Ramos (cell line): Measurements from ENCODE around the gene CNIH3.

Experiments used
- in situ Hi-C: fragments of 300-500 bp; cut with MboI; formaldehyde crosslinking; loops from one replicate; pipeline ENCODE4 v1.14.3; 2022; ENCODE audit warnings: low sequenced_read_pairs; ENCODE audit not compliant: unreplicated experiment

Gene CNIH3

DNA sequence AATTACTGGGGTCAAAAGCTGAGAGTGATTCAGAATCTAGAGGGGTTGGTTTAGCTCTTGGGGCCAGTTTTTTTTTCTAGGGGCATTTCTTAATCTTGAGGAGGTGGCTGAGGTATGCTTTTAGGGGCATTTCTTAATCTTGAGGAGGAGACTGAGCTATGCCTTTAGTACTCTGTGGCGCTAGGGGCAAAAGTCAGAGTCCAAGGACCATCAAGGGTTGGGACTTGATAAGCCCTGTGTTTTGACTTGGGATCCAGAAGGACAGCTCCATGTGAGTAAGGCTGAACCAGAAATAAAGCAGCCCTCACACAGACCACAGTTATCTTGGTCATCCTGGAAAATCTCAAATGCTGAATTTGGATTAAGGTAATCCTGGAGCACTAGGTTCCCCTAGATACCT, 3.9 kb upstream of the CNIH3 start:
- in situ Hi-C loops, result no loop called here

DNA sequence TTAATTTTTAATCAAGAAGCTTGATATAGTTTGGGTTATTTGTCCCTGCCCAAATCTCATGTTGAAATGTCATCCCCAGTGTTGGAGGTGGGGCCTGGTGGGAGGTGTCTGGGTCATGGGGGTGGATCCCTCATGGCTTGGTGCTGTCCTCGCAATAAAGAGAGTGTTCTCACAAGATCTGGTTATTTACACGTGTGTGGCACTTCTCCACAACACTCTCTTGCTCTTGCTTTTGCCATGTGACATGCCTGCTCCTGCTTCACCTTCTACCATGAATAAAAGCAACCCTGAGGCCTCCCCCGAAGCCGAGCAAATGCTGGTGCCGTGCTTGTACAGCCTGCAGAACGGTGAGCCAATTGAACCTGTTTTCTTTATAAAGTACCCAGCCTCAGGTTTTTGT, 2.6 kb upstream of the CNIH3 start:
- in situ Hi-C loops, result no loop called here

DNA sequence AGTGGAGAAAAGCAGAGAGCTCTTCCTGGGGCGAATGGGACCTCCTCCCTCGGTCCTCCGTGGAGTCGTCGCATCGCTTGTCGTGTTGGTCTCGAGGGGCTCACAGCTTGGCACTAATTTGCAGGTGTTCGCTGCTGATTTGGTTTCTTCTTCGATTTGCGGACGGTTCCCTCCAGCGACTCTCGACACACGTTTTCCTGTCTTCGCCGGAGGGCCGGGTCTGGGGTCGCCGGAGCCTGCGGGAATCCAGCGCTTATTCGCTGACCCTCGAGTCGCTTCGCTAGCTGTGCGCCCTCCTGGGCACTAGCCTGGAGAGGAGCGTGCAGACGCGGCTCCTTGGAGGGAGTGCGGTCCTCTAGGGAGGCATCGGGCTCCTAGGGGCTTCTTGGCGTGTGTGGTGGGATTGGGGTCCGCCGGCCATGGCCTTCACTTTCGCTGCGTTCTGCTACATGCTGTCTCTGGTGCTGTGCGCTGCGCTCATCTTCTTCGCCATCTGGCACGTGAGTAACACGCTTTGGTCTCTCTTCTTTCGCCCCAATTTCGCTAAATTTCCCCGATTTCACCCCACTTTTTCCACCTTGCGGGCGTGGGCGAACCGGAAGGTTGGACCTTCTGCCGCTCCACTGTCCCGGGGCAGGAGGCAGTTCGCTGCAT, 766 bp downstream of the CNIH3 start:
- in situ Hi-C loops, result no loop called here

DNA sequence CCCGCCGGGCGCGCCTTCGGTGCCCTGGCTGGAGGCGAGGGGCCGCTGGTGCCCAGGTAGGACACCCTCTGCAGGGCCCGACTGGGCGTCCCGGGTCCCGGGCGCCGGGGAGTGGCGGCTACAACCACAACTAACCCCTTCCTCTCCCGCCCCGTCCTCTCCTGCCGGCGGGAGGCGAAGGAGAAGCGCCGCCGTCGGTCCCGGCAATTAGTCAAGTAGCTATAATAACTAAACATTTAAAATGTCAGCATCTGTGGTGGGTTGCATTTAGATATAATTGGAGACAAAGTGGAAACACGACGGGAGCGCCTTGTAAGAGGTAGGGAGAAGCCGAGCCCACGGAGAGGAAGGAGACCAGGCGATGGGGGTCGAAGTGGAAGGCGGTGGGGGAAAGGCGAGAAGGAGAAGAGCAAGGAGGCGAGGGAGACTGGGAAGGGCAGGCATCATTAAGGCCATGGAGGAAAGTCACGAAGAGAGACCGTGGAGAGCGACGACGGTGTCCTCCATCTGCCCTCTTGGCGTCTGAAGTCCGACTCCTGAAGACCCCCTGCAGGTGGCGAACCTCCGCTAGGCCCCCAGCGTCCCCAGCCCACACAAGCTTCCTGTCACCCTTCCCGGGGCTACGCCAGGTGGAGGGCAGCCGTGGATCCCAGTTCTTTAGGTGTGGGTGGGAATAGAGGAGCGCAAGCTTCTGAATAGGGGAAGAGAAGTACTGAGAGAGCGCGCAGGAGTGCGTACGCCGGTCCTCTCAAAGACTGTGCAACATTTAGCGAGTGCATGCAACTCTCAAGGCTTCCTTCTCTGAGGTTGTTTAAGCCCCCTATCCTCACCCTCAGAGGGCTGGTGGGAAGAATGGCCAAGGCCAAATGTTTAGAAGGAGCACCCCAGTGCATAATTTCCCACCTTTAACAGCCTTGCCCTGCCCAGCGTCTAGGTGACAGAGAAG, 1.6 kb downstream of the CNIH3 start:
- in situ Hi-C loops, result no loop called here

DNA sequence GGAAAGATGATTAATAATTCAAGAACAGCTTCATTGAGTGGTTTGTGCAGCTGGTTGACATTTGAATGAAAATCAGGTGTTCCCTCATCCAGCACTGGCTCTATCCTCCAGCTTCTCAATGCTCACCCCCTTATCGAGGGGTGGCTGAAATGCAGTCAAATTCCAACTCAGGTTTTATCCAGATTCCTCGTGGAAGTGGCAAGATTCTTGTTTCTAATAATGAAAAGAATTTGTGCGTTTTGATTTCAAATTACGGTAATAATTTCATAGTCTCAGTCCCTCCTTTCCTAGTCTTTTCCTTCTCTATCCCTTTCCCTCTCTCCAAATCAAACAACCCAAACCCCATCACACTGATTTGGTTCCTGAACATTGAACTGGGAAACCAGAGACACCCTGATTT, 3.1 kb downstream of the CNIH3 start:
- in situ Hi-C loops, result no loop called here

DNA sequence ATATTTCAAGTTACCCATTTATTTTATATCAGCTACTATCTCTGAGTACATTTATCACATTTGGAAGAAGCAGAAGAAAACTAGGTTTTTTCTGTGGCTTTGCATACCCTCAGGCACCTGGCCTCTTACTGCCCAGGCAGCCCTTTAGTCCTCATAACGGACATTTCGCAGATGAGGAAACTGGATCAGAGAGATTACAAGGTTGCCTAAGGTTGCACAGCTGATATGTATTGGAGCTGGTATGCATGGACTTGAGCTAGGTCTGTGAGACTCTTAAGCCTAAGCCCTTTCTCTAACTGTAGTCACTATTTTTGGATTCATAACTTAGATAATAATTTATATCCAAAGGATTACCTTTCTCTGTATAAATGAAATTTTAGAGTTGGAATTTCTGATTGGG, 4.0 kb downstream of the CNIH3 start:
- in situ Hi-C loops, result no loop called here

DNA sequence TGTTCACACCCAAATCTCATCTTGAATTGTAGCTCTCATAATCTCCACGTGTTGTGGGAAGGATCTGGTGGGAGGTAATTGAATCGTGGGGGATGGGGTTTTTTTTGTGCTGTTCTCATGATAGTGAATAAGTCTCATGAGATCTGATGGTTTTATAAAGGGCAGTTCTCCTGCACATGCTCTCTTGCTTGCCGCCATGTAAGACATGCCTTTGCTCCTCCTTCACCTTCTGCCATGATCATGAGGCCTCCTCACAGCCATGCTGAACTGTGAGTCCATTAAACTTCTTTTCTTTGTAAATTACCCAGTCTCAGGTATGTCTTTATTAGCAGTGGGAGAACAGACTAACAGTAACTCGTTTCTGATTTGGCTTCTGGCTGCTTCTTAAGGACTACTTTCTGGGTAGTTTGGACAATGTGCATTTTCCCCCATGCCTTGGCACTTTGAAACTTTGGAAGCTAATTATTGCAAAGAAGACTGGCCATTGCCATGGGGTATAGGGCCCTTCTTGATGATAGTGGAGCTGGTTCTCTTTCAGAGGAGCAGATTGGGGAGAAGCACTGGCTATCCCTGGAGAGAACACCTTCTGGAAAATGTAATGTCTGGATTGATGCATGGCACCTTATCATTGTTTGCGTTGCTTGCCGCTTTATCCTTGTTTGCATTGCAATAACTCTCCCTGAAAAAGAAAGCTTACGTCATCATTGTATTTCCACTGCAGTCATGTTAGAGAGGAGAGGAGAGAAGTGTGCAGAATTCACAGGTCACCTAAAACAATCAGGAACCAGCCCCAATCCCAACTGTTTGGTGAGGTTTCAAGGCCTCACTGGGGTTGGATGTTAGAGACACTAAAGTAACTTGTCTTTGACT, 5.9 kb downstream of the CNIH3 start:
- in situ Hi-C loops, result no loop called here

DNA sequence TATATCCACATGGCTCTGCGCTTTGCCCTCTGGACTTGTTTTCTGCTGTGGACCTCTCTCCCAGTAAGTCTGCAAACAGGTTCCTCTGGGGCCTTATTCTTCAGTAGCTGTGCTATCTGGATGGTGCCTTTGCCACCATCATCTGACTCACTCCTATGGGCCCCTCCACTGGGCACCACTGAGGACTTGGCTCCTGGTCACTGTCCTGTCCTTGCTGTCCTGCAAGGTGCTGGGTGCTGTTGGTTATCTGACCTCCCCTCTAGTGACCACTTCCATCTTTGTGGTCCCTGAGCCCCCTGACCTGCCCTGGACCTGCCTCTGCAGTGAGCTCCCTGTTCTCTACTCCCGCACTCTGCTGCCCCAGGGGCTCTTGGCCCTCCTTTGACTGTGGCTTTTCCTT, 6.7 kb downstream of the CNIH3 start:
- in situ Hi-C loops, result no loop called here

DNA sequence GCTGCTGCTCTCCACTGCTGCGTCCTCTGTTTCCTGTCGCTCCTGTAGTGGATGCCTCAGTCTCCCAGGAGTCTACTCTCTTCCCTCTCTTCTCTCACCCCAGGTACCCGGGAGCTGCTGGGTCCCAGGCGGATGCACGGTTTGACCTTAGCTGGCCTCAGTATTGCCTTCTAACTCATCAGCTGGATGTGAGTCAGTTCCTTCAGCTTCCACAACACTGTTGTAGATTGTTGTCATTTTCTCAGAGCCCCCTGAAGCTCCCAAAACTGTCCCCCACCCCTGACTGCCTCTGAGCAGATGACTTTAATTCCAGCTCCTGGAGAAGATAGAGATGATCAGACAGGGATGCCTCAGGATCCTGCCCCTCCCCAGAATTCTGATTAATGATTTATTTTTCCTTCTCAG, 7.2 kb downstream of the CNIH3 start:
- in situ Hi-C loops, result no loop called here

DNA sequence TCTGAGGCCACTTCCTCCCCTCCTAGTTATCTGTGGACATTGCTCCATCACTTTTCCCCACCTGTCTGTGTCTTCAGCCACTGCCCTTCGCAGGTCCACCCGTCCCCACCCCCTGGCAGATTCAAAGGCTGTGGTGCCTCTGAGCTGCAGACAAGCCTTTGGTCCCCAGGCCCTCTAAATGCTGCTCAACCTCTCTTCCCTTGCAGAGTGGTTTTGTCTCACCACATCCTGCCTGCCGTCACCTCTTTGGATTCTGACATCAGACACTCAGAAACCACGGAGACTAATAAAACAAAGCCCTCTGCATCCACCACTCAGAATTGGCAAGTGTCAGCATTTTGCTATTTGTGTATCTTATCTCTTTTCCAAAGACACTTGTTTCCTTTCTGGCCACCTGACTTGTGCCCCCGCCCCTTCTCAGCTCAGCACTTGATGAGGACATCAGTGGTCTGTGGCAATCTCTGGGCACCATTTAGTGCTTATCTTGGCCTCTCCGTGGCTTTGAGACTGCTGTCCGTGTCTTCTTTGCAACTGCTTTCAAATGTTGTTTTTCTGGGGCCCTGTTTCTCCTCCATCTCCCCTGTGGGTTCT, 7.7 kb downstream of the CNIH3 start:
- in situ Hi-C loops, result no loop called here

DNA sequence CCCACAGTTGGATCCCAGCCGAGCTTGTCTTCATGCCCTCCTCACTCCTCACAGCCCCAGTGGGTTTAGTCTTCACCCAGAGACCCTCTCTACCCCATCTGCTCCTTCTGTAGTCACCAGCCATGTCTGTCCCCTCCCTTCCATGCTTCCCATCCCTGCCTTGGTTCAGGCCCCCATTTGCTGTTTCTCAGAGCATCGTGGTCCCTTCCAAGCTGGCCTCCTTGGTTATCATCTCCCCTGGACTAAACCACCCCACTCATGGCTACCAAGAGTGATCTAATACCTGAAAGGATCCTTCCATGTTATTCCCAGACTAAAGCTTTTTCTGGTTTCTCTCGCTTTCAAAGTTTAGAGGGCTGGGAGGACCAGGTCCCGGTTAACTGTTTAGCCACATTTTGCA, 8.3 kb downstream of the CNIH3 start:
- in situ Hi-C loops, result no loop called here

DNA sequence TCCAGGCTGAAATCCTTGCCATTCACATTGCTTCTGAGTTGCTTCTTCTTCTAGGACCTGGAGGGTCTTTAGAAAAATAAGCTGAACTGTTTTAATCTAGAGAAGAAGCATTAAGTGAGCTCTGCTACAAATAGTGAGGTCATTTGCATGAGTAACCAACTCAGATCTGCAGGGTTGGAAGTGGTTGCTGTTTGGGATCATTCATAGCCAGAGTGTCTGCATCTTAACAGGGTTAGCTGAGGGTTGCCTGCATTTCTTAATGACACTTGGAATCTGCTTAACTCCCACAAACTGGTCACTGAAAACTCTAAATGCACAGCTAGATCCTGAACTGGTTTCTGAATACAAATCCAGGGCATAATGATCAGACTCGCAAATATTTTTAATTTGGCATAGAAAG, 9.9 kb downstream of the CNIH3 start:
- in situ Hi-C loops, result no loop called here

DNA sequence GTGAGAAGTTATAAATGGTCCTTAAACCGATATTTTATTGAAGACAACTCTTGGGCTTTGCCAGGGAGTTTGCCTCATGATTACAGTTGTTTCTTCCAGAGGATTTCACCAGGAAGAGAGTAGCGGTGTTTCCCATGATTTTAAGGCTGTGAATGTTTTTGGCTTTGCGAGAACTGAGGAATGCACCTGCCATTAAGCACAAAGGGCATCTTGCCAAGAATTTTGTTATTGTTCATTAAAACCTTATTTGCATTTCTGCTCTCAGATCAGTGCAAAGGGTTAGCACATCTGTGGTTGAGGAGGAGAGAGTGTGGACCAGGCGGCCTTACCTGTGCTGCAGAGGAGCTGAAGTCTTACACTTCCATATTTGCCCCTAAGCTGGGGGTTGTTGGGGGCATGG, 13.8 kb downstream of the CNIH3 start:
- in situ Hi-C loops, result no loop called here

DNA sequence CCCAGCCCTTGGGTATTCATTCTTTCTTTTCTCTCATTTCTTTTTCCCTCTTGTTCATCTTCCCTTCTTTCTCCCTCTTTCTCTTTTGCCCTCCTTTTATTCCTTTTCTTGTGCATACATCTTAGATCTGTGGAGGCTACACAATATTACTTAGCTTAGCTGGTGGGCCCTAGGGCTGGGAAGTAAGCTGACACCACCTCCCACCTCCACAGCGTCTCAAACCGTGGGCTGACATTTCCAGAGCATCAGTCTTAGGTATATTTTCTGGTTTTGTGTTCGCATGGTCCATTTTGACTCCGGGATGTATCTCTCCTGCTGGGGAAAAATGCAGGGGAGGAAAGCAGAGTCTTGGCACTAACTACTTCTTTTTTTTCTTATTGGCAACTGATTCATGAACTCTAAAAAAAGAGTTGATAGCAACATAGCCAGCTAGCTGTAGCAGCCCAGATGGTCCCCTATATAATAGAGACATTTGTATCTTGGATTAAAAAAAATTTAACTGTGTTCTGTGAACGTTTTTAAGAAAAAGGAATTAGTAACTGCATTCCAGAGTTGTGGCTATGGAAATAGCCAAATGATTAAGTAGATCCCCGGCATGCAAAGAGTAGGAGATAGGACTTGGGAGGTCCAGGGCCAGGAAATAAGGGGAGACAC, 15.5 kb downstream of the CNIH3 start:
- in situ Hi-C loops, result no loop called here

DNA sequence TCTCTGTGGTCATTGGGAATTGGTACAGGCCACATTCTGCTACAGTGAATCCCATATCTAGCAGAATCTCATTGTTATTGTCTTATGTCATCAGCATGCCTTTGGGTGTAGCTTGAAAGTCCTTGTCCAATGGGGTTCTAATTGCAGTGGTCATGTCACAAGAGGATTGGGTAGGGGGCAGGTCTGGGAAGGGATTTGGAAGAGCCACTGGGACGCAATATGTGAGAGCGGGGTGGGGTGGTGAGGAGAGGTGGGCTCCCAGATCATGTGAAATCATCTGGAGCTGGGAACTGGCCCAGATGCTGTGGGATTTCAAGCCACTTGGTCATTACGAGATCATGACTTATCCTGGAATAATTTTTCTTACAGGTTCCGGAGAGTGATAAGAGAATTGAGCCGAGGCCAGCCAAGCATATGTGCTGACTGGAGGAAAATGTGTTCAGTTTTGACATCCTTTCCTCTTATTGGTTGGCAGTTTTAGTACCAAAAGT, 16.3 kb downstream of the CNIH3 start:
- in situ Hi-C loops, result no loop called here

DNA sequence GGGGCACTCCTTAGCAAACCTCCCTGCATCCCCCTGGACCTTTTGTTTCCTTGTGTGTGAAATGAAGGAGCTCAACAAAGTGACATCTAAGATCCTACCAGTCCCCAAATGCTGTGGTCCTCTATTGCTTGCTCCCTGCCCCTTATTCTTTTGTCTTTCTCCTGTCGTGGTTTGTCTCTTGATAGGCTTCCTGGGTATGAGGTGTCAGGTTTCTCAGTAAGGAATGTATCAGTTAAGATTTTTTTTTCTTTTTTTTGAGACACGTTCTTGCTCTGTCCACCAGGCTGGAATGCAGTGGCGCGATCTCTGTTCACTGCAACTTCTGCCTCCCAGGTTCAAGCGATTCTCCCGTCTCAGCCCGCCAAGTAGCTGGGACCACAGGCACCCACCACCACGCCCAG, 16.8 kb downstream of the CNIH3 start:
- in situ Hi-C loops, result no loop called here

DNA sequence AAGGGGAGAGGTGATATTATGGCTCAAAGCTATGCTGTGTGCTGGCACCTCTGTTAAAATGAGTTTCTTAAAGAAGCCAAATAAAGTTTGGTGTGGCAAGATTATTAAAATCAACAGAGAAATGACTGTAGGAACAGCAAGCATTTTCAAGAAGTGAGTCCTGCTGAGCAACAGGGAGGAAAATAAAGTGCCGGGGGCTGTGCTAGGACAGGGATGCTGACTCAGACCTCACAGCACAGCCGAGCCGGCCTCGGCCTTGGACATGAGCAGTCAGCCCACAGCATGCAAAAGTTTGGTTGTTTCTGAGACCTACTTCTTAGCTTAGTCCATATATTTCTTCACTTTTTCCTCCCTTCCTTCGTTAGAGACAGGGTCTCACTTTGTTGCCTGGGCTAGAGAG, 19.2 kb downstream of the CNIH3 start:
- in situ Hi-C loops, result no loop called here

DNA sequence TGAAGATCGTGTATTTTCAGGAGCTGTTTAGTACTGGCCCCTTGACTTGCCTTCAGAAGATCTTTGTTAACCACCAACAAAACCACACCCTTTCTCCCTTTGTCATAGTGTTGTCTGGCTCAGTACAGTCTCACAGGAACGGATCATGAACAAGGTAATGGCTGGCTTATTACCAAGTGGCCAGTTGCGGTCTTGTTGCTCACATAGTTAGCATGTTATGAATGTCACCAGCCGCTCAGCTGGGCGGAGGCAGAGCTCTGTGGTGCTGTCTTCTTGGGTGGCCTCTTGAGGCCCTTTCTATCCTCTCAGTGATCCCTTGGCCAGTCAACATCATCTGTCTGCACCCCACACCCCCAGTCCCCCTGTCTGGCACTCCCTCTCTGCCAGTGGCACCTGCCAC, 21.4 kb downstream of the CNIH3 start:
- in situ Hi-C loops, result no loop called here

DNA sequence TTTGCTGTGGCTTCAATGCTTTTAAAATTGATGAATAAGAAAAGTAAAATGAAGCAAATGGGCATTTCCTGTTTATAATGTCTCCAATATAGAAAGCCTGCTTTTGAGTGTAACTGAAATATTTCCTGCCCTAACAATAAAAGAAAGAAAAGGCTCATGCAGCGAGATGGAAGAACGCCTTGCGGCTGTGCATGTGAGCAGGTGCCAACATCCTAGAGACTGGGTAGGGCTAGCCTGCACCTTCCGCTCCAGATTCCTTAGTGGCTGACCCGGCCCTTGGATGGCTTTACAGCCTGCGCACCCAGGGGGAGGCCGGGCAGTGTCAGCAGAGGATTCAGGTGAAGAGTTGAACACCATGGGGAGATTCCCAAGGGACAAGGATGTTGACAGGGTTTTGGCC, 21.8 kb downstream of the CNIH3 start:
- in situ Hi-C loops, result no loop called here

DNA sequence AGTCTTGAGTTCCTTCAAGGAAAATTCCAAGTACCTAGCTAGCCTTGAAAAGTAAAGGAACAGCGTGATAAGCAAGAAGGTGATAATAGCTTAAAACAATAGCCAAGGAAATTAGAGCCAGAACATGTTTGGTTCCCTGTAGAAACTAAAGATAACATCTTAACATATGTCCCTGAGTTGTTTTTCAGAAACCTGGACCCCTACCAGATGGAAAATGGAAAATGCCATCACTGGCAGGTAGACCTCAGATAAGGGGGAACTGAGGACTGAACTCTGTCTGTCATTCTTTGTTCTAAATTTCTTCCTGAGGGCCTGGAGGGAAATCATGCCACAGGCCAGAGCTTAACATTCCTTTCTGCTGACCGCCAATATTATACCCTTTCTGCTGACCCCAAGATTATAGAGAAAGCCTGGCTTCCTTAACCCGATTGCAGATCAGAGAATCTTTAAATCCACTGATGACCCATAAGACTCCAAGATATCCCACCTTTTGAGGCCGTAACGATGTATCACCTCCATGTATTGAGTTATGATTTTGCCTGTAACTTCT, 23.4 kb downstream of the CNIH3 start:
- in situ Hi-C loops, result no loop called here
